Neural cell (in vitro differentiated cells): ENCODE data around the gene ADCY4. TPM values are rescaled to one million over a fixed set of nuclear protein-coding genes. Genes with fewer than 3 reads are reported as not detected.

ENCODE experiments used
- H2AFZ ChIP-seq: fragments of 200-600, 300-800 bp; sonication (generic), shearing (Covaris generic); 2 replicates; pipeline ENCODE4 v1.6.0; 2014; ENCODE audit warnings: low read depth, mild to moderate bottlenecking, antibody characterized with exemption, low read length, moderate library complexity
- H3F3A ChIP-seq: fragments of 200-600 bp; shearing (Covaris generic); 2 replicates; pipeline ENCODE4 v1.6.1; 2016; ENCODE audit warnings: mild to moderate bottlenecking, moderate library complexity, mixed read lengths, antibody characterized with exemption, low read length; ENCODE audit not compliant: insufficient read depth, poor library complexity, severe bottlenecking
- H3K27ac ChIP-seq: fragments of 200-600, 300-800 bp; sonication (generic), shearing (Covaris generic); 2 replicates; pipeline ENCODE4 v1.5.1; 2014; ENCODE audit warnings: mild to moderate bottlenecking, low read length, moderate library complexity
- H3K27me3 ChIP-seq: fragments of 300-800, 200-600 bp; sonication (generic), shearing (Covaris generic); 2 replicates; pipeline ENCODE4 v1.6.0; 2014; ENCODE audit warnings: mild to moderate bottlenecking, low read depth, low read length, moderate library complexity; ENCODE audit not compliant: insufficient read depth
- H3K36me3 ChIP-seq: fragments of 300-800, 200-600 bp; sonication (generic), shearing (Covaris generic); 2 replicates; pipeline ENCODE4 v1.5.1; 2014; ENCODE audit warnings: mild to moderate bottlenecking, antibody characterized with exemption, low read length, moderate library complexity; ENCODE audit not compliant: insufficient read depth
- H3K4me2 ChIP-seq: fragments of 300-800, 200-600 bp; sonication (generic), shearing (Covaris generic); 2 replicates; pipeline ENCODE4 v1.6.0; 2014; ENCODE audit warnings: mild to moderate bottlenecking, low read length
- H3K4me3 ChIP-seq: fragments of 300-800, 200-600 bp; sonication (generic), shearing (Covaris generic); 2 replicates; pipeline ENCODE4 v1.5.1; 2014; ENCODE audit warnings: mild to moderate bottlenecking, low read length, moderate library complexity
- H3K79me2 ChIP-seq: fragments of 200-600 bp; shearing (Covaris generic); replicated peaks from 2 replicates; pipeline ENCODE4 v1.6.0; 2014; ENCODE audit warnings: mild to moderate bottlenecking, low read length, moderate library complexity; ENCODE audit not compliant: insufficient read depth
- H3K9ac ChIP-seq: fragments of 300-800, 200-600 bp; sonication (generic), shearing (Covaris generic); 2 replicates; pipeline ENCODE4 v1.6.1; 2016; ENCODE audit warnings: mild to moderate bottlenecking, low read length, mixed read lengths
- H3K9me2 ChIP-seq: fragments of 200-600 bp; shearing (Covaris generic); 2 replicates; pipeline ENCODE4 v1.6.1; 2016; ENCODE audit warnings: mild to moderate bottlenecking, low read length, mixed read lengths; ENCODE audit not compliant: insufficient read depth
- H3K9me3 ChIP-seq: fragments of 200-600, 300-800 bp; sonication (generic), shearing (Covaris generic); 2 replicates; pipeline ENCODE4 v1.6.1; 2016; ENCODE audit warnings: mild to moderate bottlenecking, mixed run types, low read length, moderate library complexity, mixed read lengths
- H4K20me1 ChIP-seq: fragments of 200-600 bp; shearing (Covaris generic); 2 replicates; pipeline ENCODE4 v1.6.1; 2016; ENCODE audit warnings: mild to moderate bottlenecking, mixed run types; ENCODE audit not compliant: insufficient read depth
- EZH2 ChIP-seq: fragments of 200-600, 300-800 bp; shearing (Covaris generic), sonication (generic); IDR thresholded peaks from 2 replicates; pipeline ENCODE4 v1.6.1; 2014; ENCODE audit warnings: antibody characterized with exemption, low read length, borderline replicate concordance, mild to moderate bottlenecking; ENCODE audit not compliant: insufficient read depth, poor library complexity, severe bottlenecking
- MXI1 ChIP-seq: fragments of 450-650 bp; conservative IDR thresholded peaks from 2 replicates; pipeline ENCODE4 v1.6.1; 2014; ENCODE audit warnings: antibody characterized with exemption, mild to moderate bottlenecking; ENCODE audit not compliant: poor library complexity, severe bottlenecking
- RAD21 ChIP-seq: fragments of 450-650 bp; conservative IDR thresholded peaks from 2 replicates; pipeline ENCODE4 v1.6.1; 2014; ENCODE audit warnings: antibody characterized with exemption, mild to moderate bottlenecking, moderate library complexity
- REST ChIP-seq: IDR thresholded peaks from 2 replicates; pipeline ENCODE4 v1.6.1; 2012; ENCODE audit warnings: borderline replicate concordance
- TAF1 ChIP-seq: IDR thresholded peaks from 2 replicates; pipeline ENCODE4 v1.6.1; 2012; ENCODE audit warnings: low read depth
- polyA plus RNA-seq: library from polyadenylated mRNA; depleted of rRNA; stranded (reverse); fragments of >200 nt; gene quantifications from 2 replicates; pipeline ENCODE4 v1.2.3, GENCODE V29; 2014

The ADCY4 gene
- polyA plus RNA-seq, 1 donor from 2014 or later, result not detected

- H2AFZ ChIP-seq, result peak within 1 kb of the TSS; percentile 40
- H3K27me3 ChIP-seq, result peaks cover 23% of the 10 kb centered on the region
- no peak within 1 kb of the TSS for H3K27ac ChIP-seq
- peak within 1 kb of the TSS; percentile 61 for H3K4me3 ChIP-seq
- TF ChIP-seq TAF1 (no peak), REST (no peak), MXI1 (no peak)
- no peaks in the 10 kb centered on the region for H4K20me1 ChIP-seq
- no peaks in the 10 kb centered on the region for H3F3A ChIP-seq
- H3K9me3 ChIP-seq, result no peaks in the 10 kb centered on the region
- H3K4me2 ChIP-seq, result peak within 1 kb of the TSS; percentile 35
- H3K9ac ChIP-seq, result peak within 1 kb of the TSS; percentile 56
- H3K9me2 ChIP-seq, result no peaks in the 10 kb centered on the region
- H3K36me3 ChIP-seq, result no peaks in the 10 kb centered on the region
- no peaks in the 10 kb centered on the region for H3K79me2 ChIP-seq
Observed at GRCh38 chr14:24367514-24368211, 32.8 kb upstream of the ADCY4 start, which contains the start of gene NFATC4. Gene NFATC4, plus strand, starts transcription at chr14:24368184. Its CDS starts 157 bp downstream, at chr14:24368341.

- TF ChIP-seq MXI1 (no peak), EZH2 (no peak)
- no peaks in the 10 kb centered on the region for H4K20me1 ChIP-seq
- H3K36me3 ChIP-seq, result no peaks in the 10 kb centered on the region
- peaks cover 23% of the 10 kb centered on the region for H3K27me3 ChIP-seq
- no peaks in the 10 kb centered on the region for H3K9me2 ChIP-seq
- H3K4me3 ChIP-seq, result peak overlapping the region; percentile 58
- H3F3A ChIP-seq, result no peaks in the 10 kb centered on the region
- H3K4me2 ChIP-seq, result no peak overlapping the region
- peak overlapping the region; percentile 16 for H3K27ac ChIP-seq
- H2AFZ ChIP-seq, result no peak overlapping the region
- no peaks in the 10 kb centered on the region for H3K9me3 ChIP-seq
- no peaks in the 10 kb centered on the region for H3K79me2 ChIP-seq
- H3K9ac ChIP-seq, result peak overlapping the region; percentile 29
Observed at GRCh38 chr14:24366721-24367513, 32.0 kb upstream of the ADCY4 start.

DNA sequence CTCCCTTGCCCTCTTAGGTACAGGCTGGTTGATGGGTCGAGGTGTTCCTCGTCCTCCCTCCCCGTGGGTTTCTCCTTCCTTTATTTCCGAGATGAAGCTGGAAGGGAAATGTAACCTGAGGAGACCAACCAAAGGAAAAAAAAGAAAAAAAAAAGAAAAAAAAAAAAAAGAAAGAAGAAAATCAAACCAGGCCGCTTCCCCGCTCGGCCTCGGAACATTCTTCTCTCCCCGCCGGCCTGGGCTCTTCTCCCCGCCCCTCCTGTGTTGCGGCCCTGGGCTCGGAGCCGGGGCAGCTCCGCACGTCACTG lies 31.5 kb upstream of the ADCY4 start:
- no peaks in the 10 kb centered on the region for H3F3A ChIP-seq
- H2AFZ ChIP-seq, result no peak overlapping the region
- H3K79me2 ChIP-seq, result no peaks in the 10 kb centered on the region
- H4K20me1 ChIP-seq, result no peaks in the 10 kb centered on the region
- no peaks in the 10 kb centered on the region for H3K36me3 ChIP-seq
- H3K4me3 ChIP-seq, result peak overlapping the region; percentile 58
- no peak for TF ChIP-seq RAD21
- TF ChIP-seq TAF1, result no peak
- H3K9ac ChIP-seq, result peak overlapping the region; percentile 29
- H3K27me3 ChIP-seq, result peaks cover 23% of the 10 kb centered on the region
- no peak overlapping the region for H3K4me2 ChIP-seq
- H3K27ac ChIP-seq, result peak overlapping the region; percentile 16
- no peaks in the 10 kb centered on the region for H3K9me3 ChIP-seq
- H3K9me2 ChIP-seq, result no peaks in the 10 kb centered on the region
